Peyer's patch (tissue), 4 donors: ENCODE data around the gene ATP5ME. TPM values are rescaled to one million over a fixed set of nuclear protein-coding genes. Genes with fewer than 3 reads are reported as not detected.

Source experiments
- DNase-seq, 3 donors: peaks; one replicate each; pipeline ENCODE4 v3.0.0-alpha.2; 2017 to 2019
- H3K27ac ChIP-seq, 4 donors: fragments of 200-600 bp; sonication (generic); one replicate each; pipeline ENCODE4 v1.5.1; 2016 to 2019
- H3K27me3 ChIP-seq, 2 donors: fragments of 200-600 bp; sonication (generic); one replicate each; pipeline ENCODE4 v1.5.1; 2019
- H3K36me3 ChIP-seq, 3 donors: fragments of 200-600 bp; sonication (generic); one replicate each; pipeline ENCODE4 v1.5.1; 2016 to 2019
- H3K4me1 ChIP-seq, 4 donors: fragments of 200-600 bp; sonication (generic); one replicate each; pipeline ENCODE4 v1.5.1; 2016 to 2019
- H3K4me3 ChIP-seq, 4 donors: fragments of 200-600 bp; sonication (generic); 1 replicate in 3 of 4; 2 replicates in 1 of 4; pipeline ENCODE4 v1.5.1; 2016 to 2019; ENCODE audit warnings: mild to moderate bottlenecking in 1 of 4
- H3K9me3 ChIP-seq, 4 donors: fragments of 200-600 bp; sonication (generic); one replicate each; pipeline ENCODE4 v1.5.1; 2016 to 2019; ENCODE audit warnings: mild to moderate bottlenecking in 1 of 4
- CTCF ChIP-seq, 6 experiments: fragments of 450-650 bp in 4 of 6; fragments of 200-600 bp in 2 of 6; sonication (generic) in 1 of 6; IDR thresholded peaks; one replicate each; pipeline ENCODE4 v1.5.1; 2017 to 2019; ENCODE audit warnings: antibody characterized with exemption in 6 of 6, mild to moderate bottlenecking in 3 of 6, moderate library complexity in 1 of 6
- POLR2A ChIP-seq, 2 donors: fragments of 450-650 bp; IDR thresholded peaks; one replicate each; pipeline ENCODE4 v1.5.1; 2017; ENCODE audit warnings: antibody characterized with exemption in 2 of 2, mild to moderate bottlenecking in 2 of 2, moderate library complexity in 2 of 2
- total RNA-seq, 4 donors: library from RNA; depleted of rRNA; stranded (reverse); fragments of >200 nt; gene quantifications; one replicate each; pipeline ENCODE4 v1.1.0, GENCODE V29; 2016

Gene ATP5ME
- total RNA-seq, 4 donors from 2014 or later, result 102 to 259 (median 184) TPM

- peaks cover 0 to 5% (median 0%) of the 10 kb centered on the region in 4 donors for H3K4me1 ChIP-seq
- no peak overlapping the region for H3K4me3 ChIP-seq
- H3K9me3 ChIP-seq, result no peaks in the 10 kb centered on the region
- no peak for TF ChIP-seq POLR2A (IDR thresholded peaks at IDR 0.05)
- no peaks in the 10 kb centered on the region for H3K36me3 ChIP-seq
- no peak overlapping the region for H3K27ac ChIP-seq
- no peaks in the 10 kb centered on the region for H3K27me3 ChIP-seq
- no peak for DNase-seq
These were observed 15.1 kb downstream of the ATP5ME start for GRCh38 chr4:658681-659667.

- H3K4me1 ChIP-seq, result no peaks in the 10 kb centered on the region
- no peak overlapping the region for H3K4me3 ChIP-seq
- no peak for DNase-seq
- H3K9me3 ChIP-seq, result no peaks in the 10 kb centered on the region
- no peaks in the 10 kb centered on the region for H3K36me3 ChIP-seq
- TF ChIP-seq CTCF (IDR thresholded peaks at IDR 0.05), result no peak
- no peak for TF ChIP-seq POLR2A (IDR thresholded peaks at IDR 0.05)
- H3K27me3 ChIP-seq, result no peaks in the 10 kb centered on the region
- no peak overlapping the region for H3K27ac ChIP-seq
These were observed 16.0 kb downstream of the ATP5ME start for GRCh38 chr4:657834-658667.

- H3K4me3 ChIP-seq, result no peak overlapping the region
- H3K36me3 ChIP-seq, result no peaks in the 10 kb centered on the region
- no peak overlapping the region for H3K27ac ChIP-seq
- no peak for DNase-seq
- TF ChIP-seq POLR2A (IDR thresholded peaks at IDR 0.05) (no peak), CTCF (IDR thresholded peaks at IDR 0.05) (no peak)
- no peaks in the 10 kb centered on the region for H3K9me3 ChIP-seq
- H3K4me1 ChIP-seq, result no peaks in the 10 kb centered on the region
- no peaks in the 10 kb centered on the region for H3K27me3 ChIP-seq
These were observed 16.7 kb downstream of the ATP5ME start for GRCh38 chr4:657338-657833.

- no peaks in the 10 kb centered on the region for H3K9me3 ChIP-seq
- no peak overlapping the region for H3K27ac ChIP-seq
- TF ChIP-seq CTCF (IDR thresholded peaks at IDR 0.05), result no peak
- TF ChIP-seq POLR2A (IDR thresholded peaks at IDR 0.05), result no peak
- H3K36me3 ChIP-seq, result no peaks in the 10 kb centered on the region
- no peak overlapping the region for H3K4me3 ChIP-seq
- no peaks in the 10 kb centered on the region for H3K27me3 ChIP-seq
- H3K4me1 ChIP-seq, result no peaks in the 10 kb centered on the region
- DNase-seq, result no peak
These were observed 17.4 kb downstream of the ATP5ME start for GRCh38 chr4:656436-657337.

GRCh38 chr4:655464-656151, 18.5 kb downstream of the ATP5ME start:
- H3K36me3 ChIP-seq, result no peaks in the 10 kb centered on the region
- H3K4me3 ChIP-seq, result no peak overlapping the region
- no peak overlapping the region for H3K27ac ChIP-seq
- no peaks in the 10 kb centered on the region for H3K4me1 ChIP-seq
- no peak for DNase-seq
- no peaks in the 10 kb centered on the region for H3K9me3 ChIP-seq
- TF ChIP-seq POLR2A (IDR thresholded peaks at IDR 0.05) (no peak), CTCF (IDR thresholded peaks at IDR 0.05) (no peak)
- H3K27me3 ChIP-seq, result peaks cover 0 to under 1% of the 10 kb centered on the region in 2 donors
